H1 (cell line): ENCODE measurements around the gene GPR21.

ENCODE experiments used
- ATF3 ChIP-seq: IDR thresholded peaks from 2 replicates; pipeline ENCODE4 v1.6.1; 2011; ENCODE audit warnings: low read depth, mild to moderate bottlenecking, low read length; ENCODE audit not compliant: insufficient read depth
- CTCF ChIP-seq, 3 experiments: IDR thresholded peaks; 1 replicate in 2 of 3; 2 replicates in 1 of 3; pipeline versions ENCODE4 v1.5.1 to v1.6.1; 2011; ENCODE audit warnings: low read length in 3 of 3, mild to moderate bottlenecking in 3 of 3, inconsistent platforms in 2 of 3, low read depth in 1 of 3, moderate library complexity in 1 of 3; ENCODE audit not compliant: insufficient read depth in 1 of 3; ENCODE audit errors: control extremely low read depth in 1 of 3
- EZH2 ChIP-seq: fragments of 200-600 bp; sonication (generic); IDR thresholded peaks from 2 replicates; pipeline ENCODE4 v1.7.1; 2012; ENCODE audit warnings: low read depth, mild to moderate bottlenecking, moderate library complexity, low read length, inconsistent platforms; ENCODE audit not compliant: severe bottlenecking
- MAX ChIP-seq: IDR thresholded peaks from 2 replicates; pipeline ENCODE4 v1.6.1; 2012; ENCODE audit warnings: inconsistent platforms
- RXRA ChIP-seq: IDR thresholded peaks from 2 replicates; pipeline ENCODE4 v1.6.1; 2011; ENCODE audit warnings: low read depth, mild to moderate bottlenecking, low read length, moderate library complexity; ENCODE audit not compliant: insufficient read depth
- SP4 ChIP-seq: IDR thresholded peaks from 2 replicates; pipeline ENCODE4 v1.6.1; 2012; ENCODE audit warnings: low read length, inconsistent platforms
- SRF ChIP-seq: IDR thresholded peaks from 2 replicates; pipeline ENCODE4 v1.6.1; 2011; ENCODE audit warnings: mild to moderate bottlenecking, low read depth, low read length, moderate library complexity
- SUZ12 ChIP-seq: fragments of 200-600 bp; sonication (generic); IDR thresholded peaks from 2 replicates; pipeline ENCODE4 v1.6.1; 2012; ENCODE audit warnings: mild to moderate bottlenecking, inconsistent platforms, low read length, moderate library complexity, mixed read lengths

GRCh38 chr9:123031963-123032362 lies 1.5 kb upstream of the GPR21 start:
- TF ChIP-seq SUZ12 (no peak), SRF (no peak), MAX (no peak), ATF3 (no peak), SP4 (no peak), EZH2 (no peak), CTCF (IDR thresholded peaks at IDR 0.05; ENCODE audit: control extremely low read depth in 1 of 3, insufficient read depth in 1 of 3, low read depth in 1 of 3, low read length in 3 of 3) (no peak), RXRA (no peak)
